Measurements from ENCODE around the gene TMED8.

DNA sequence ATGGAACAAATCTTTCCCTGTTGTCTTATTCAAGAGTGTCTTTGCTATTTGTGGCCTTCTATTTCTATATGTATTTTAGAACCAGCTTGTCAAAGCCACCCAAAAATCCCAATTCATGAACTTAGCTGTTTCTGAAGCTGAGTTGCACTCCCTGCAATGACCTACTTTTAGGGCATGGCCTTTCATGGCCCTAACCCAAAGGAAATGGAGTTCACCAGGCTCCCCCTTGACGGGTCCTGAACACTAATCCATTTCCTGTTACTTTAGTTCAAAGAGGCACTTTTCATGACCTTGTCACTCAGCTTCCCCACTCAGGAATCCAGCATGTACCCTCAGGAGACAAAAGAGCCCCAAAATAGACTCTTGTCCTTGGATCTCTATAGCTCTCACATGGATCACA lies 7.6 kb downstream of the TMED8 start:
- TF ChIP-seq CTCF (IDR thresholded peaks at IDR 0.05) (no peak), POLR2A (IDR thresholded peaks at IDR 0.05) (no peak)

Measured in body of pancreas (tissue), 4 donors.